ENCODE results near the gene CHD5. TPM values are rescaled to one million over a fixed set of nuclear protein-coding genes. Genes with fewer than 3 reads are reported as not detected.

The CHD5 gene
- polyA plus RNA-seq, 1 experiment: 0.04 TPM

GRCh38 chr1:6171548-6172124 lies 8.5 kb downstream of the CHD5 start:
- TF ChIP-seq CTCF (IDR thresholded peaks at IDR 0.05; ENCODE audit: insufficient read depth, low read depth, low read length): peak; percentile 63
- DNase-seq (ENCODE audit: low read depth): no peak
- Histone ChIP-seq H3K27me3 (ENCODE audit: control insufficient read depth, insufficient read depth, low read length) (peaks cover 9% of the 10 kb centered on the region), H3K36me3 (ENCODE audit: control insufficient read depth, insufficient read depth, low read length) (no peaks in the 10 kb centered on the region), H3K4me3 (ENCODE audit: low read depth, low read length) (no peak overlapping the region)
- ChIA-PET POLR2A (no interaction called here), CTCF (interaction anchor here (1.7 to 2.1 kb wide), 2 partner anchors 63 to 128 kb away, joined by 3 to 4 read pairs; no protein-coding TSS in a partner anchor)

- H3K36me3 ChIP-seq (ENCODE audit: control insufficient read depth, insufficient read depth, low read length): no peaks in the 10 kb centered on the region
- CTCF ChIA-PET: interaction anchor here (0.5 to 1.7 kb wide), 4 partner anchors 62 to 858 kb away, joined by 3 read pairs; no protein-coding TSS in a partner anchor
- H3K27me3 ChIP-seq (ENCODE audit: control insufficient read depth, insufficient read depth, low read length): peaks cover 8% of the 10 kb centered on the region
- POLR2A ChIA-PET: interaction anchor here (0.6 kb wide), 1 partner anchor 72 kb away, joined by 3 read pairs; no protein-coding TSS in a partner anchor
- no peak overlapping the region for H3K4me3 ChIP-seq (ENCODE audit: low read depth, low read length)
- TF ChIP-seq CTCF (IDR thresholded peaks at IDR 0.05; ENCODE audit: insufficient read depth, low read depth, low read length): no peak
- no peak for DNase-seq (ENCODE audit: low read depth)
Measured at GRCh38 chr1:6170742-6171201, 9.3 kb downstream of the CHD5 start.

- Histone ChIP-seq H3K36me3 (ENCODE audit: control insufficient read depth, insufficient read depth, low read length) (no peaks in the 10 kb centered on the region), H3K4me3 (ENCODE audit: low read depth, low read length) (no peak overlapping the region), H3K27me3 (ENCODE audit: control insufficient read depth, insufficient read depth, low read length) (peaks cover 8% of the 10 kb centered on the region)
- no peak for TF ChIP-seq CTCF (IDR thresholded peaks at IDR 0.05; ENCODE audit: insufficient read depth, low read depth, low read length)
- ChIA-PET POLR2A (interaction anchor here (0.6 kb wide), 1 partner anchor 71 kb away, joined by 3 read pairs; no protein-coding TSS in a partner anchor), CTCF (interaction anchor here (1.1 kb wide), 1 partner anchor 61 kb away, joined by 3 read pairs; no protein-coding TSS in a partner anchor)
- no peak for DNase-seq (ENCODE audit: low read depth)
Measured at GRCh38 chr1:6170116-6170741, 9.9 kb downstream of the CHD5 start.

DNA sequence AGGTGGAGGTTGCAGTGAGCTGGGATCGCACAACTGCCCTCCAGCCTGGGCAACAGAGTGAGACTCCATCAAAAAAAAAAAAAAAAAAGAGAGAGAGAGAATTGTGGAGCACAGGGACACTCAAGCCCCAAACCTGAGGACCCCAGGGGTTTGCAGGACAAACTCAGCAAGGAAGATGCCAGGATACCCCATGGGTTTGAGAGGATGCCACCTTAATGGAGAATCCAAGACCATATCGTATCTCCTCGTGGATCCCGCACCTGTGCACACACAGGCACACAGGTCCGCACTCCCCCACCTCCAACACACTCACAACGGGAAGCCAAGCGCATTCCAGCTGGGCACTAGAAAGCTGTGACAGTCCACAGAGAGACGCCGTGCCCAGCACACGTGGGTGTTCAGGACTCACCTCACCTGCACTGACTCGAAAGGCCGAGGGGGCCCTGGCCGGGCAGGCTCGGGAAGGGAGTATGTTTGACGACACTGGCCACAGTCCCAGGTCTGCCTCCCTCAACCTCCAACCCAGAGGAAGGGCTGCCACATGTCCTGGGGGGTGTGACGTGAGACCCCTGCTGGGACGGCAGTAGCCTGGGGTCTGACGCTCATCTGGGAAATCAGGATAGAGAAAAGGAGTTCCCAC lies 11.1 kb downstream of the CHD5 start:
- no peak for DNase-seq (ENCODE audit: low read depth)

More for the DNA sequence above, 11.1 kb downstream of the CHD5 start:
- TF ChIP-seq CTCF (IDR thresholded peaks at IDR 0.05; ENCODE audit: insufficient read depth, low read depth, low read length): no peak
- no peak overlapping the region for H3K4me3 ChIP-seq (ENCODE audit: low read depth, low read length)
- CTCF ChIA-PET: interaction anchor here (0.9 kb wide), 1 partner anchor 10 kb away, joined by 3 read pairs; no protein-coding TSS in a partner anchor
- POLR2A ChIA-PET: no interaction called here
- peaks cover 8% of the 10 kb centered on the region for H3K27me3 ChIP-seq (ENCODE audit: control insufficient read depth, insufficient read depth, low read length)
- no peaks in the 10 kb centered on the region for H3K36me3 ChIP-seq (ENCODE audit: control insufficient read depth, insufficient read depth, low read length)
